DLD1 (cell line): ENCODE data around the gene PAQR4.

Source experiments
- in situ Hi-C: cut with HindIII; loops from 2 replicates; pipeline ENCODE4 v1.10.0; 2017; ENCODE audit warnings: low sequenced_read_pairs

PAQR4 gene

DNA sequence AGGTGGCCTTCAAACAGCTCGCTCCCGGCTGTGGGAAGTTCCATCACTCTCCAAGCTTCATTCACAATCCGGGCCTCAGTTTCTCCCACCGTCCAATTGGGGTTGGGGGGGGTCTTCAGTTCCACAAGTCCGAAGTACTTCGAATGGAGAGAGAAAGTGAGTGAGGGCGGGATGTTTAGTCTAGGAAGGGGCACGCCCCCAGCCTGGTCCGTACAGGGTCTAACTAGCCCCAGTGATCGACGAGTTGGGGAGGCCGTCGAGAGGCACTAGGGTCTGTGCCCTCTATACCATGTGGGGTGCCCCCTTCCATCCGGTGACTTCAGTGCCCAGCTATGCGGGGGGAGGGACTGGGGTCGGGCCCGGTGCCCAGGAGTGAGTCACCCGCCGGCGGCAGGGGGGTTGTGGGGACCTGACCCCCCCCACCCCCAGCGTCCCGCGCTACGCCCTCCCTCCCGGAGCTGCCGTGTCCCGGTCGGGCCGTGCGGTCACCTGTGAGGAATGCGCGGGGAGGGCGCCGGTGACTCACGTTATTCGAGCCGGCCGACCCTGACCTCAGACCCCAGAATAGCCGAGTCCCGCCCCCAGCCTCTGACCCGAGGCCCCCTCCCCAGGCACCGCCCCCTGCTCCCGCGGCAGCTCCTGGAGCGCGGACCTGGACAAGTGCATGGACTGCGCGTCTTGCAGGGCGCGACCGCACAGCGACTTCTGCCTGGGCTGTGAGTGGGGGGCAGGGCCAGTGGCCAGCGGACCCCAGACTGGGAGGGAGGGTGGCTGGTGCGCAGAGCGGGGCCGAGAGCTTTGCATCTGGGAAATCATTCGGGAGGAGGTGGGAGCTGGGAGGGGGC is 51.7 kb downstream of the PAQR4 start:
- in situ Hi-C loops: no loop called here

DNA sequence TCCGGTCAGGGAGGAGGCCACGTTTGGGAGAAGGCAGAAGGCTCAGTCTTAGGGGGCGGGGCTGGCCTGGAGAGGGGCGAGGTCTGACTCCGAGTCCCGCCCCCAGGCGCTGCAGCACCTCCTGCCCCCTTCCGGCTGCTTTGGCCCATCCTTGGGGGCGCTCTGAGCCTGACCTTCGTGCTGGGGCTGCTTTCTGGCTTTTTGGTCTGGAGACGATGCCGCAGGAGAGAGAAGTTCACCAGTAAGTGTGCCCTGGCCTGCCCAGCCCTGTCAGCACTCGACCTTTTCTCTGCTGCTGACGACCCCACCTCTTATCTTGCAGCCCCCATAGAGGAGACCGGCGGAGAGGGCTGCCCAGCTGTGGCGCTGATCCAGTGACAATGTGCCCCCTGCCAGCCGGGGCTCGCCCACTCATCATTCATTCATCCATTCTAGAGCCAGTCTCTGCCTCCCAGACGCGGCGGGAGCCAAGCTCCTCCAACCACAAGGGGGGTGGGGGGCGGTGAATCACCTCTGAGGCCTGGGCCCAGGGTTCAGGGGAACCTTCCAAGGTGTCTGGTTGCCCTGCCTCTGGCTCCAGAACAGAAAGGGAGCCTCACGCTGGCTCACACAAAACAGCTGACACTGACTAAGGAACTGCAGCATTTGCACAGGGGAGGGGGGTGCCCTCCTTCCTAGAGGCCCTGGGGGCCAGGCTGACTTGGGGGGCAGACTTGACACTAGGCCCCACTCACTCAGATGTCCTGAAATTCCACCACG is 52.5 kb downstream of the PAQR4 start:
- in situ Hi-C loops: no loop called here

GRCh38 chr16:3022208-3022683 is 53.1 kb downstream of the PAQR4 start:
- in situ Hi-C loops: no loop called here

DNA sequence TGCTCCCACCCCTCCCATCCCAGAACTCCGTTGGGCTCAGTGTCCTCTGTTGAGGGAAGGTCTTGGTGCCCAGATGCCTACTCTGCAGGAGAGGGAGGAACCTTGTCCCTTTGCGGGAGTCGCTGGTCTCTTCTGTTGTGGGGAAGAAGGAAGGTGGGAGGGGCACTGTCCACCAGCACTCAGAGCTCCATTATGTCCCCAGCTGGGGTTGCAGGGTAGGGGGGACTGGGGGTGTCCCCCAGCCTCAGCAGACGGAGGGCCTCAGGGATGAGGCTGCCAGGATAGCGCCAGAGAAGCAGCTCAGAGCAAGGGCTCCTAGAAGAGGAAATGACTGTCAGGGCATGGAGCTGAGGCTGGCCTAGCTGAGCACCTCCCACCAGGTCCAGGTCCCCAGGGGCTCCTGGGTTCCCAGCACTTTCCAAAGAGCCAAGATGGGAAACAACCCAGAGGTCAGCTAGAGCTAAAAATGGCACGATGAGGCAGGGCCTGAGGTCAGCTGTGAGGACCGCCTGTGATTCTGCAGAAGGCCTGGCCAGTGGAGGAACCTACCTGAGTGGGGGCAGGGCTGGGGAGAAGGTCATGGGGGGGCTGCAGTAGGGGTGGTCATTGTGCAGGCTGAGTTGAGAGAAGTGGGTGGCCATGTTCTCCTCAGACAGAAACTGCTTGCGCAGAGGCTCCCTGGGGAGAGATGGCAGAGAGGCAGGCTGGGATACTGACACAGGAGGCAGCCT is 53.7 kb downstream of the PAQR4 start:
- in situ Hi-C loops: no loop called here
